Kidney epithelial cell (primary cell): ENCODE results near the gene MYH7. TPM values are rescaled to one million over a fixed set of nuclear protein-coding genes. Genes with fewer than 3 reads are reported as not detected.
"Not testable (repeated sequence)": the region's sequence is repeated elsewhere in the genome, so short reads cannot be mapped to it uniquely, and the experiment has no call there.

Experiments used
- DNase-seq: peaks from one replicate; pipeline ENCODE4 v3.0.0-alpha.2; 2010; ENCODE audit warnings: low read depth
- H3K27me3 ChIP-seq: 2 replicates; pipeline ENCODE4 v1.6.0; 2011; ENCODE audit warnings: low read length; ENCODE audit not compliant: control insufficient read depth, insufficient read depth
- H3K36me3 ChIP-seq: 2 replicates; pipeline ENCODE4 v1.5.1; 2011; ENCODE audit warnings: low read length; ENCODE audit not compliant: control insufficient read depth, insufficient read depth
- H3K4me3 ChIP-seq: 2 replicates; pipeline ENCODE4 v1.5.1; 2011; ENCODE audit warnings: low read depth, mild to moderate bottlenecking, control low read depth, low read length
- total RNA-seq: library from RNA; depleted of rRNA; stranded (reverse); fragments of >200 nt; gene quantifications from 2 replicates; pipeline ENCODE4 v1.2.3, GENCODE V29; 2015
- TF ChIP-seq, protein P1 (sequence below): IDR thresholded peaks from 2 replicates; pipeline ENCODE4 v1.5.1; 2011; ENCODE audit warnings: mild to moderate bottlenecking, moderate library complexity, low read length, control low read depth, inconsistent platforms; ENCODE audit not compliant: insufficient read depth, poor library complexity, severe bottlenecking

MYH7 gene
- total RNA-seq, 1 donor from 2014 or later, result not detected

DNA sequence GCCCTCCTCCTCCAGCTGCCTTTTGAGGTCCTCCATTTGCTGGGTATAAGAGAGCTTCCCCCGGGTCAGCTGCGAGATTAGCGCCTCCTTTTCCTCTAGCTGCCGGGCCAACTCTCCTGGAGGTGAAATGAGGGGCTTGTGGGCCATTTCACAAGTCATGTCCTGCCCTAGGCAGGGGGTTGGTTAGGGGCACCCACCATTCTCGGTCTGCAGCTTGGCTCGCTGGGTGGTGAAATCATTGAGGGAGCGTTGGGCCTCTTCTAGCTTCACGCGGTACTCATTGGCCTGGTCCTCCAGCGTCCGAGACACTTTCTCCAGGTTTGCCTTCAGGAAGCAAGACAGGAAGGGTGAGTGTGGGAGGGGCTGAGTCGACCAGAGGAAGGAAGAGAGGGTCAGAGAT is 46.1 kb downstream of the MYH7 start:
- TF ChIP-seq, protein P1, sequence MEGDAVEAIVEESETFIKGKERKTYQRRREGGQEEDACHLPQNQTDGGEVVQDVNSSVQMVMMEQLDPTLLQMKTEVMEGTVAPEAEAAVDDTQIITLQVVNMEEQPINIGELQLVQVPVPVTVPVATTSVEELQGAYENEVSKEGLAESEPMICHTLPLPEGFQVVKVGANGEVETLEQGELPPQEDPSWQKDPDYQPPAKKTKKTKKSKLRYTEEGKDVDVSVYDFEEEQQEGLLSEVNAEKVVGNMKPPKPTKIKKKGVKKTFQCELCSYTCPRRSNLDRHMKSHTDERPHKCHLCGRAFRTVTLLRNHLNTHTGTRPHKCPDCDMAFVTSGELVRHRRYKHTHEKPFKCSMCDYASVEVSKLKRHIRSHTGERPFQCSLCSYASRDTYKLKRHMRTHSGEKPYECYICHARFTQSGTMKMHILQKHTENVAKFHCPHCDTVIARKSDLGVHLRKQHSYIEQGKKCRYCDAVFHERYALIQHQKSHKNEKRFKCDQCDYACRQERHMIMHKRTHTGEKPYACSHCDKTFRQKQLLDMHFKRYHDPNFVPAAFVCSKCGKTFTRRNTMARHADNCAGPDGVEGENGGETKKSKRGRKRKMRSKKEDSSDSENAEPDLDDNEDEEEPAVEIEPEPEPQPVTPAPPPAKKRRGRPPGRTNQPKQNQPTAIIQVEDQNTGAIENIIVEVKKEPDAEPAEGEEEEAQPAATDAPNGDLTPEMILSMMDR, result no peak
- Histone ChIP-seq H3K4me3 (no peak overlapping the region), H3K27me3 (peaks cover 8% of the 10 kb centered on the region), H3K36me3 (no peaks in the 10 kb centered on the region)
- no peak for DNase-seq

DNA sequence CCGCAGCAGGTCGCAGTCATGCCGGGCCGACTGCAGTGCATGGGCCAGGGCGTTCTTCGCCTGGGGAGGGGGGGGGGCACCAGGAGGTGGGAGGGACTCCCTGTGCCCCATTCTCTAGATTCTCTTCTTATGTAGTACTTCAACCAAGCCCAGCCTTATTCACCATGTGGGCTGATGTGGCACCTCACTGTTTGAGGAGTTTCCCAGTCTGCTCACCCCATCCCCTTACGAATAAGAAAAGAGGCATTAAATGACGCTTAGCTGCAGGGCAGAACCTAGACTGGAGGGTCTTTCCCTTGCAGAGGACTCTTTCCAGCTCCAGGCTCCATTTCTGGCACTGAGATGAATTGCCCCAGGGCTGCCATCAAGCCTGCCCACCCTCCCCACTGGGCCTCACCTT is 46.5 kb downstream of the MYH7 start:
- Histone ChIP-seq H3K4me3 (no peak overlapping the region), H3K27me3 (peaks cover 10% of the 10 kb centered on the region), H3K36me3 (no peaks in the 10 kb centered on the region)
- TF ChIP-seq, protein P1, result no peak
- DNase-seq, result no peak

DNA sequence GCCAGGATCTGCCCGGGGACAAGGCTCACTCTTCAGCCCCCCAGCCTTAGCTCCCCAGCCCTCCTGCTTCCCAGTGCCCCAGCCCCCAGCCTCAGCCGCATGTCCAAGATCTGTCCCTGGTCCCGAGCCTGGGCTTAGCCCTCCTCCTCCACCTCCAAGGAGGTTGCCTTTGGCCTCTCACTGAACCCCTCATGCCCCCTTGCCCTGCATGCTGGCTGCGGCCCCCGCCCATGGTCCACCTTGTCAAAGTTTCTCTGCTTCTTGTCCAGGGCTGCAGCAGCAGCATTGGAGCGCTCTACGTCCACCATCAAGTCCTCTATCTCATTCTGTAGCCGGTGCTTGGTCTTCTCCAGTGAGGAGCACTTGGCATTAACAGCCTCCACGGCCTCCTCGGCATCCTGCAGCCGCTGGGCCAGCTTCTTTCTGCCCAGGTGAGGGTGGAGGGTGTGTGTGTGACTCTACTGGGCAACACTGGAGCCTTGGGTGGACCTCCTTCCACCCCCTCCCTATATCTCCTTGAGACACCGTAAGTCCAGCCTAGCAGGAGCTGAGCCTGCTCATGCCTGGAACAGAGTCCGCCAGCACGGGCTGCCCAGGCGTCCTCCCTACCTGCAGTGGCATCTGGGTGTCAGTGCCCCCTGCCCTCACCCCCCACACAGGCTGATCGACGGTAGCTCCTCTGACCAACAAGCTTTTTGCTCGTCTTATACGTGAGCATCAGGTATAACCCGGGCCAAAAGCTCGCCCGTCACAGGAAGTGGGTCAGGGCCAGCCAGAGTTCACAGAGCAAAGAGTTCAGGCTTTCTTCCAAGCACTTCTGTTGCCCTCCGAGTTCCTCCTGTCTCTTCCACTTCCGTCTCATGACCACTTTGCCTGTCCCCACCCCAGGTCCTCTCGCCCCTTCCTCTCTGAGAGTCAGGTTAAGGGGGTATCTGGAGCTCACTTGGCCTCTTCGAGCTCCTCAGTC is 47.3 kb downstream of the MYH7 start:
- H3K36me3 ChIP-seq, result no peaks in the 10 kb centered on the region
- peaks cover 10% of the 10 kb centered on the region for H3K27me3 ChIP-seq
- TF ChIP-seq, protein P1, result no peak

DNA sequence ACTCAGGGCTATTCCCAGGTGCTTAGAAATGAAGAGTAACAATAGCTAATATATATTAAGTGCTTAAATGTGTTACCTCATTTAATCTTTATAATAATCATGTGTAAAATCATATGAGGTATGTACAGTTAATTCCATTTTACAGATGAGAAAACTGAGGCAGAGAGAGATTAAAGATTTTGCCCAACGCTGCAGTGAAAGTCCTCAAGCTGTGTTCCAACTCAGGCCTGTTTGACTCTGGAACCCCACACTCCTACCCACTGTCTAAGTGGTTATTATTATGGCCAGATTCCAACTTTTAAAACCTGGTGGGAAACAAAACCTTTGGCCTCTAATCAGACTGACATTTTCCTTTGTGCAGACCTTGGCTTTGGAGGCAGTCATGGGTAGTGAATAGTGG is 48.5 kb downstream of the MYH7 start:
- TF ChIP-seq, protein P1, result no peak
- Histone ChIP-seq H3K36me3 (no peaks in the 10 kb centered on the region), H3K27me3 (peaks cover 13% of the 10 kb centered on the region), H3K4me3 (no peak overlapping the region)
- no peak for DNase-seq

More for the DNA sequence above, 47.3 kb downstream of the MYH7 start:
- H3K4me3 ChIP-seq, result no peak overlapping the region
- no peak for DNase-seq

DNA sequence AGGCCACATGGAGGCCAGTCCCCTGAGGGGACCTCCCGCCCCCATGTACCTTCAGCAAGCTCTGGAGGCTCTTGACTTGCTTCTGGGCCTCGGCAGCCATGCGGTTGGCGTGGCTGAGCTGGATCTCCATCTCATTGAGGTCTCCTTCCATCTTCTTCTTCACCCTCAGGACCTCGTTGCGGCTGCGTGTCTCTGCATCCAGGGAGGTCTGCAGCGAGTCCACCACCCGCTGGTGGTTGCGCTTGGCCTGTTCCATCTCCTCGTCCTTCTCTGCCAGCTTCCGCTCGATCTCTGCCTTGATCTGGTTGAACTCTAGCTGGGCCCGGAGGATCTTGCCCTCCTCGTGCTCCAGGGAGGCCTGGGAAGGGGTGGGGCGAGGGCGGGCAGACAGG is 49.2 kb downstream of the MYH7 start:
- H3K36me3 ChIP-seq, DNase-seq, H3K4me3 ChIP-seq: not testable (repeated sequence)
- peaks cover 13% of the 10 kb centered on the region for H3K27me3 ChIP-seq

DNA sequence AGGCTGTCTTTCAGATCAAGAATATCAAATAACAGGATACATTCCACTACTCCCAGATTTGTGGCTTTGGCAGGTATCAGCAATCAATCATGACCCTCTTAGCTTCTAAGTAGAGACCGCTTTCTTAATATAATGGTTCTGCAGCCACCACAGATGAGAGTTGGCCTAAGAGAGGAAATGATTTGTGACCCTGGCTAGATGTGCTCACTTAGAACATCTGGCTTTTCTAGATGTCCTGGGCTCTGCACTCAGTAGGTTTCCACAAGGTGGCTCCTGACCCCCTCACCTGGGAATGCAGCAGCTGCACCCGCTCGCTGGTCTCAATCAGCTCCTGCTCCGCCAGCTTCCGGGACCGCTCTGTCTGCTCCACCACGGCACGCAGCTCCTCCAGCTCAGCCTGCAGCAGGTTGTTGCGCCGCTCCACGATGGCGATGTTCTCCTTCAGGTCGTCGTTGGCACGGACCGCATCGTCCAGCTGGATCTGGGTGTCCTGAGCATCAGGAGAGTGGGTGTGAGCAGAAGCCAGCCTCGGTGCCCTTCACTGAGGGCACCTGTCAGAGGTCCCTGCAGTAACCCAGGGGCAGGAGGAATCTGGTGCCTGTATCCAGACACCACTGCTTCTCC is 49.7 kb downstream of the MYH7 start:
- TF ChIP-seq, protein P1, result no peak
- H3K4me3 ChIP-seq, result no peak overlapping the region
- DNase-seq, result no peak
- H3K27me3 ChIP-seq, result peaks cover 13% of the 10 kb centered on the region
- no peaks in the 10 kb centered on the region for H3K36me3 ChIP-seq
